GM12874 (cell line): ENCODE results near the gene TDRD12.

Experiments
- CTCF ChIP-seq: IDR thresholded peaks from 2 replicates; pipeline ENCODE4 v1.5.1; 2011; ENCODE audit warnings: low read depth, mild to moderate bottlenecking, control low read depth, low read length, moderate library complexity; ENCODE audit not compliant: insufficient read depth

TDRD12 gene

GRCh38 chr19:32709032-32709431, 10.5 kb upstream of the TDRD12 start:
- no peak for TF ChIP-seq CTCF

- no peak for TF ChIP-seq CTCF
Observed at GRCh38 chr19:32711747-32712146, 7.8 kb upstream of the TDRD12 start.

- no peak for TF ChIP-seq CTCF
Observed at GRCh38 chr19:32717496-32717895, 2.1 kb upstream of the TDRD12 start.

- TF ChIP-seq CTCF = no peak
Observed at GRCh38 chr19:32718286-32718685, 1.3 kb upstream of the TDRD12 start.

- no peak for TF ChIP-seq CTCF
Observed at GRCh38 chr19:32720216-32720935, 809 bp downstream of the TDRD12 start.

- TF ChIP-seq CTCF = no peak
Observed at GRCh38 chr19:32720936-32721250, 1.3 kb downstream of the TDRD12 start.

GRCh38 chr19:32735936-32736335, 16.4 kb downstream of the TDRD12 start:
- no peak for TF ChIP-seq CTCF
